Subcutaneous adipose tissue (tissue), 4 donors: Measurements from ENCODE around the gene CHTF18. TPM values are rescaled to one million over a fixed set of nuclear protein-coding genes. Genes with fewer than 3 reads are reported as not detected.

Experiments
- total RNA-seq, 4 donors: library from RNA; depleted of rRNA; stranded (reverse); fragments of >200 nt; gene quantifications; one replicate each; pipeline ENCODE4 v1.1.0, GENCODE V29; 2016
- TF ChIP-seq, protein P1 (sequence below): fragments of 450-650 bp; IDR thresholded peaks from one replicate; pipeline ENCODE4 v1.5.1; 2016; ENCODE audit warnings: low read depth, mild to moderate bottlenecking, control low read depth, antibody characterized with exemption, moderate library complexity

Gene CHTF18
- total RNA-seq, 4 donors from 2014 or later, result 4.4 to 16.0 (median 8.9) TPM

DNA sequence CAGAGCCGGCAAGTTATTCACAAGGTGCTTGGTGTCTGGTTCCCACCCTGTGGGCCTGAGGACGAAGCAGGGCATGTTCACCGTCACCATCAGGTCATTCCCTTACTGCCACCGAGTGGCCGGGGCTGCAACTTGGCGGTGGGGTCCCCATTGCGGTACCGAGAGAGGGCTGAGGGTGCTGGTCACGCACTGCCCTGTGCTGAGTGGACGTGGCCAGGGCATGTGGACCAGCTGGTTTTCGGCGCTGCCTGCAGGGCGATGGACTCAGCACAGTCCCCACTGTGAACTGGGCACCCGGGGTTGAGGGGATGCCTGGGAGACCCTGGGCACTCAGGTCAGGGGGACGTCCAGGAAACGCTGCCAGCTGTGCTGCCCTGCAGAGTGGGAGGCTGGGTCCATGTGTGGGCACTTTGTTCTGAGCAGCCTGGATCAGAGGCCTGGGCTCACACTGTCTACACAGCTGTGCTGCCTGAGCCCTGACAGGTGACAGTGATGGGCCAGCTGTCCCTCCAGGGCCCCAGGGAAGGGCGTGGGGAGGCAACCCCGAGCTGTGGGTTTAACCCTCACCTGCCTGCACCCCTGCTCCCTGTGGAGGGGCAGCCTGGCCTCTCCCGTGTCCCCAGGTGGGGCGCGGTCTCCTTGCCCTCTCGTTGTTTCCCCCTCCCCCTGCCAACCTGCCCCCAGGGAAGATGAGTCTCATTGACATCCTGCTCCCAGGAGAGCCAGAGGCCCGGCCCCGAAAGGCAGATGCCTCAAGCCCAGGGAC is 51.4 kb downstream of the CHTF18 start:
- TF ChIP-seq, protein P1, sequence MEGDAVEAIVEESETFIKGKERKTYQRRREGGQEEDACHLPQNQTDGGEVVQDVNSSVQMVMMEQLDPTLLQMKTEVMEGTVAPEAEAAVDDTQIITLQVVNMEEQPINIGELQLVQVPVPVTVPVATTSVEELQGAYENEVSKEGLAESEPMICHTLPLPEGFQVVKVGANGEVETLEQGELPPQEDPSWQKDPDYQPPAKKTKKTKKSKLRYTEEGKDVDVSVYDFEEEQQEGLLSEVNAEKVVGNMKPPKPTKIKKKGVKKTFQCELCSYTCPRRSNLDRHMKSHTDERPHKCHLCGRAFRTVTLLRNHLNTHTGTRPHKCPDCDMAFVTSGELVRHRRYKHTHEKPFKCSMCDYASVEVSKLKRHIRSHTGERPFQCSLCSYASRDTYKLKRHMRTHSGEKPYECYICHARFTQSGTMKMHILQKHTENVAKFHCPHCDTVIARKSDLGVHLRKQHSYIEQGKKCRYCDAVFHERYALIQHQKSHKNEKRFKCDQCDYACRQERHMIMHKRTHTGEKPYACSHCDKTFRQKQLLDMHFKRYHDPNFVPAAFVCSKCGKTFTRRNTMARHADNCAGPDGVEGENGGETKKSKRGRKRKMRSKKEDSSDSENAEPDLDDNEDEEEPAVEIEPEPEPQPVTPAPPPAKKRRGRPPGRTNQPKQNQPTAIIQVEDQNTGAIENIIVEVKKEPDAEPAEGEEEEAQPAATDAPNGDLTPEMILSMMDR, result no peak

DNA sequence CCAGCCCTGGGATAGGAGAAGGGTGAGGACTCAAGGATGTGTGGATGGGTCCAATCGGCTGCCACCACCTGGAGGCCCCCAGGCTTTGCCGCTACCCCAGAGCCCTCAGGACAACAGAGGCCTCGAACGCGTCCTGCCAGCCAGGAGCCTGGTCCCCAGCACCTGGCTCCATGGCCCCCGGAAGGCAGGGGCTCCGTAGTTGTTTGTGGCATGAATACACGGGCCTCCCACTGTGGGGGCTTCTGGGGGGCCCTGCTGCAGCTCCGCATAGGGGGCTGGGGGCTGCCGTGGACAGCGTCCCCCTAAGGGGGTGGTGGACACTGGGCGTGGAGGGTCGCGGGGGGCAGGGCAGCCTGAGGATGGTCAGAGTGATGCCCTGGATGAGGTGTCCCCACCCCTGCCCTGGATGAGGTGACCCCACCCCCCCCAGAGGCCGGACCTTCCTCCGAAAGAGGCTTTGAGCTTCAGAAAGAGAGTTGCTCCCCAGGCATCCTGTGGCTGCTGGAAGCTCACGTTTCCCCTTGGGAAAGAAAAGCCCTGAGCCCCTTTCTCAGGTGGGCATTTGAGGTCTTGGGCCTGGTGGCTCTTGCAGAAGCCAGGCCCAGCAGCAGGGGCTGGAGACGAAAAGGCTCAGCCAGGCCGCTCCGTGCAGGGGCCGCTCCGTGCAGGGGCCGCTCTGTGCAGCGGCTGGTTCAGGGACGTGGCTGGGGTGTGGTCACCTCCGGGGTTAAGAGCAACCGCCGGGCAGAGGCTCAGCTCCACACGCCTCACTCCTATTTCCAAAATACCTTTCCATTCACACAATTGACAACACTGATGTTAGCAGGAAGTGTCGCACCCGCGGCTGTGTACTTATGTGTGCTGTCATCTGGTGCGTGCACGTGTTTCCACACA is 52.4 kb downstream of the CHTF18 start:
- TF ChIP-seq, protein P1, result no peak

GRCh38 chr16:841455-842060 is 53.1 kb downstream of the CHTF18 start:
- TF ChIP-seq, protein P1, result no peak

DNA sequence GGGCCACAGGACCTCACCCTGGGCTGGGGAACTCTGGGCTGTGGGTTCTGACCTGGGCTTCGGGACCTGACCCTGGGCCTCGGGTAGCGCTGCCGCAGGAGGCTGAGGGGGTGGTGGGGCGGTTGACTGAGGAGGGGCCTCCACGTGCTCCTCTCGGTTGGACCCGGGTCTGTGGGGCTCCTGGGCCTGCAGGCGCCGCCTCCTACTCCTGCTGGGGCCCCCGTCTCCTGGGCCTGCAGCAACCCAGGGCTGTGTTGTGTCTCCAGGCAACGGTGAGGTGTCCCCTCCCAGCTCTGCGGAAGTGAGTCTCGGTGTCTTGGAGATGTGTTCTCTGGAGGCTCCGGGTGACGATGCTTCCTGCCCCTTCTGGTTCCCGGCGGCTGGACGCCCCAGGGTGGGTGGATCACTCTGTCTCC is 53.6 kb downstream of the CHTF18 start:
- TF ChIP-seq, protein P1, result no peak

DNA sequence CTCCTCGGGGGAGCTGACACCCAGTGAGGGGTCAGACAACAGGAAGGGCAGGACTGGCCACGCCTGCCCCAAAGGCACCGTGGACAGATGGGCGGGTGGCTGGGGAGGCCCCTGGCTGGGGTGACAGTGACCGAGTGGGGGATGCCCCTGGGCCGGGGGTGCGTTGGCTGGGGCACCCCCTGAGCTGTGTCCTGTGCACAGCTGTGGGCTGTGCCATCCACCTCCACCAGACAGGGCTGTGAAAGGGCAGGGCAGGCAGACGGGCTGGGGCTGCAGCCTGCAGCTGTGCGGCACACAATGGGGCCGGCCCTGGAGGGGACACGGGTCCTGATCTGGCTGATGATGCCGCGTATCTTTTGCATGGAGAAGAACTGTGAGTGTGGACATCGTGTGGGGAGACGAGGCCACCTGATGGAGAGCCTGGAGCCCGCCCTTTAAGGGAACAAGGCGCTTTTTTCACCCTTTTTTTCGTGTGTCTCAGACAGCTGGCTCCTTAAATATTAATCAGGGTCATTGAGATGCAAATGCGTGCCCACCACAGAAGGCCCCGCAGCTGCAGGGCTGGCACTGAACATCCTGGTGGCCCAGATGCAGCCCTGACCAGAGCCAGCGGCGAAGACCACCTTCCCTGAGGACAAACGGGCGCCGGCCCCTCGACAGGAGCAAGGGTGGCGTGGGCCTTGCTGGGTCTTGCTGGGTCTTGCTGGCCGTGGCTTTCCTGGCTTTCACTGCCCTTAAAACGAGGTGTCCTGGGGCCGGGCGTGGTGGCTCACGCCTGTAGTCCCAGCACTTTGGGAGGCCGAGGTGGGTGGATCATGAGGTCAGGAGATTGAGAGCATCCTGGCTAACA is 54.5 kb downstream of the CHTF18 start:
- TF ChIP-seq, protein P1, result no peak

- TF ChIP-seq, protein P1, result no peak
Observed at GRCh38 chr16:843771-844170, 55.4 kb downstream of the CHTF18 start.
